ENCODE results near the gene GRID1.

DNA sequence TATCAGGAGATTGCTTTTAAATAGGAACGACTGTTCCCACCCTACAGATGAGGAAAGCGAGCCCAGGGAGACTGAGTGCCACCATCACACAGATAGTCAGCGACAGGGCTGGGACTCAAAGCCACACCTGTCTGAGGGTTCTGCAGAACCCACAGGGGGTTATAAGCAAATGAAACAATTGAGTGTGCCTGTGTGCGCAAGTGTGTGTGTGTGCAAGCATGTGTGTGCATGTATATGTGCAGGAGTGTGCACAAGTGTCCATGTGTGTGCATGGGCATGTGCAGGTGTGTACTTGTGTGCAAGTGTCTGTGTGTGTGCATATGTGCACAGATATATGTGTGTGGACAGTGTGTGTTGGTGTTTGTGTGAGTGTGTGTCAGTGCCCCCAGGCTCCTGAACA lies 280.2 kb downstream of the GRID1 start:
- no peak for TF ChIP-seq EZH2 (IDR thresholded peaks at IDR 0.05)
- no peak for TF ChIP-seq POLR2AphosphoS5 (IDR thresholded peaks at IDR 0.05; ENCODE audit: borderline replicate concordance, low read depth, low read length)
- TF ChIP-seq FOXP2 (optimal IDR thresholded peaks at IDR 0.05; ENCODE audit: control extremely low read depth, extremely low read length, insufficient read depth): no peak
